NCI-H345 treated with DMSO at 0.1 percent for 48 hours (cell line): ENCODE results near the gene MBNL1.
A peak's percentile ranks its signal among the peaks of the same experiment; 100 is the strongest.
"Not testable (repeated sequence)": the region's sequence is repeated elsewhere in the genome, so short reads cannot be mapped to it uniquely, and the experiment has no call there.

Source experiments
- DNase-seq: peaks from one replicate; lab custom pipeline; 2025; ENCODE audit not compliant: unreplicated experiment; lab: John Stamatoyannopoulos, UW

MBNL1 gene

GRCh38 chr3:152395764-152396163 is 127.0 kb downstream of the MBNL1 start:
- no peak for DNase-seq

GRCh38 chr3:152396867-152397266 is 128.1 kb downstream of the MBNL1 start:
- no peak for DNase-seq

GRCh38 chr3:152397348-152397747 is 128.6 kb downstream of the MBNL1 start:
- not testable (repeated sequence) for DNase-seq

- no peak for DNase-seq
Observed at GRCh38 chr3:152398495-152398894, 129.8 kb downstream of the MBNL1 start.

- no peak for DNase-seq
Observed at GRCh38 chr3:152399374-152399773, 130.6 kb downstream of the MBNL1 start.

GRCh38 chr3:152400887-152401286 is 132.2 kb downstream of the MBNL1 start:
- DNase-seq: no peak

GRCh38 chr3:152402695-152403451 is 134.1 kb downstream of the MBNL1 start:
- DNase-seq: no peak

- no peak for DNase-seq
Observed at GRCh38 chr3:152403632-152404066, 134.9 kb downstream of the MBNL1 start.

- no peak for DNase-seq
Observed at GRCh38 chr3:152404976-152405375, 136.2 kb downstream of the MBNL1 start.

- no peak for DNase-seq
Observed at GRCh38 chr3:152405915-152406802, 137.4 kb downstream of the MBNL1 start.

- no peak for DNase-seq
Observed at GRCh38 chr3:152413240-152413639, 144.5 kb downstream of the MBNL1 start.

GRCh38 chr3:152416808-152417580 is 148.3 kb downstream of the MBNL1 start:
- DNase-seq: no peak

GRCh38 chr3:152419748-152420147 is 151.0 kb downstream of the MBNL1 start:
- DNase-seq: no peak

- DNase-seq: no peak
Observed at GRCh38 chr3:152421162-152421561, 152.4 kb downstream of the MBNL1 start.

GRCh38 chr3:152426393-152426792 is 157.7 kb downstream of the MBNL1 start:
- DNase-seq: no peak

- DNase-seq: no peak
Observed at GRCh38 chr3:152428577-152428976, 159.8 kb downstream of the MBNL1 start.

- DNase-seq: peak; percentile 18
Observed at GRCh38 chr3:152430223-152431002, 161.7 kb downstream of the MBNL1 start.

- no peak for DNase-seq
Observed at GRCh38 chr3:152434142-152434541, 165.4 kb downstream of the MBNL1 start.

GRCh38 chr3:152435210-152435609 is 166.5 kb downstream of the MBNL1 start:
- DNase-seq: not testable (repeated sequence)
